ENCODE measurements around the gene ZNF782.

- TF ChIP-seq CTCF (conservative IDR thresholded peaks at IDR 0.05) (no peak), EZH2 (IDR thresholded peaks at IDR 0.05; ENCODE audit: low read depth) (no peak)
Observed at GRCh38 chr9:96782235-96782634, 72.1 kb downstream of the ZNF782 start.

Data from PC-9 (cell line).